OCI-LY3 (cell line): ENCODE measurements around the gene RBMS3.

ENCODE experiments used
- H2AFZ ChIP-seq: fragments of 200-600, 300-600 bp; shearing (Covaris generic); 2 replicates; pipeline ENCODE4 v1.6.0; 2014; ENCODE audit warnings: antibody characterized with exemption, low read depth, low read length
- H3K27ac ChIP-seq: fragments of 200-600, 300-600 bp; sonication (generic); 2 replicates; pipeline ENCODE4 v1.5.1; 2014; ENCODE audit warnings: mild to moderate bottlenecking, low read length, moderate library complexity, mixed read lengths
- H3K27me3 ChIP-seq: fragments of 200-600, 300-600 bp; sonication (generic); 2 replicates; pipeline ENCODE4 v1.6.1; 2014; ENCODE audit warnings: low read depth, low read length, mixed read lengths
- H3K36me3 ChIP-seq: fragments of 200-600, 300-600 bp; sonication (generic); replicated peaks from 2 replicates; pipeline ENCODE3; 2014; ENCODE audit warnings: low read depth, low read length, mixed read lengths
- H3K4me1 ChIP-seq: fragments of 300-600, 200-600 bp; sonication (generic); 2 replicates; pipeline ENCODE4 v1.6.1; 2014; ENCODE audit warnings: low read length, mixed read lengths
- H3K4me2 ChIP-seq: fragments of 200-600, 300-600 bp; sonication (generic); 2 replicates; pipeline ENCODE4 v1.6.1; 2014; ENCODE audit warnings: low read length, mixed read lengths
- H3K4me3 ChIP-seq: fragments of 300-600, 200-600 bp; sonication (generic); 2 replicates; pipeline ENCODE4 v1.5.1; 2014; ENCODE audit warnings: antibody characterized with exemption, mild to moderate bottlenecking, low read length, moderate library complexity
- H3K79me2 ChIP-seq: fragments of 300-600, 200-600 bp; shearing (Covaris generic); 2 replicates; pipeline ENCODE4 v1.6.1; 2014; ENCODE audit warnings: mild to moderate bottlenecking, low read length, mixed read lengths
- H3K9ac ChIP-seq: fragments of 300-600, 200-600 bp; shearing (Covaris generic); 2 replicates; pipeline ENCODE4 v1.6.0; 2014; ENCODE audit warnings: mild to moderate bottlenecking, low read length, moderate library complexity
- H3K9me3 ChIP-seq: fragments of 200-600, 300-600 bp; shearing (Covaris generic); 2 replicates; pipeline ENCODE4 v1.6.1; 2014; ENCODE audit warnings: low read length, mixed read lengths; ENCODE audit not compliant: insufficient read depth
- H4K20me1 ChIP-seq: fragments of 200-600, 300-600 bp; sonication (generic); 2 replicates; pipeline ENCODE4 v1.6.1; 2016; ENCODE audit warnings: low read length, mixed read lengths; ENCODE audit not compliant: insufficient read depth
- EZH2phosphoT487 ChIP-seq: fragments of 200-600 bp; shearing (Covaris generic); IDR thresholded peaks from 2 replicates; pipeline ENCODE4 v1.6.1; 2018; ENCODE audit warnings: antibody characterized with exemption, mixed run types, low read depth
- TF ChIP-seq, protein P1 (sequence below): fragments of 200-600, 300-600 bp; sonication (generic); IDR thresholded peaks from 2 replicates; pipeline ENCODE4 v1.5.1; 2014; ENCODE audit warnings: antibody characterized with exemption, low read length, low read depth

Gene RBMS3

DNA sequence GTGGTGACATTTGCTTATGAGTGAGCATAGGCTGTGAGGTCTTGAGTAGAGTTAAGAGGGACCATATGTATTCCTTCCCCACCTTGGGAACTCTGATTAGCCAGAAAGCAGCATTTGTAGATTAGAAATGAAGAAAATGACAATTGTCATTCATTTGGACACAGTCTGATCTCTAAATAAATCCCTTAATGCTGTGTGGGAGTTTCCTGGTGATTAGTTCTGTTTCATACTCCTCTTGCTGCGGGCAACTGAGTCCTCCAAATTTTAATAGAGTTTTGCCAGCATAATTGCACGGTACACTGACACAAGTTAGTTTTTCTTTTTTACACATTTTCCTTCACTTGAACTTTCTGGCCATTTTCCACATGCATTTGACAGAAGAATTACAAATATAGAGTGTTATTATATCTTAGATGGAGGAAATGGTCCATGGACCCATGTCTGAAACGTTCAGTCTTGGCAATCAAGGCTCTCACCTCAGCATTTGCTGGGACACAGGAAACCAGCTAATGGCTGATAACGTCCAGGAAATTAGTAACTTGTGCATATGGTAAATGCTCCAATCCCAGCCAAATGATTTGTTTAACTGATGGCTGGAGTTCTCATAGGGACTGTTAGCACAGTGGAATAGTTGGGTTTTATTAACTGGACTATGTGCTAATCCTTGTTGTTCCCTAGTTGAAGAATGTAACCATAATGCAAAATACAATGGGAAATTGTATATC is 321.2 kb downstream of the RBMS3 start:
- TF ChIP-seq, protein P1, sequence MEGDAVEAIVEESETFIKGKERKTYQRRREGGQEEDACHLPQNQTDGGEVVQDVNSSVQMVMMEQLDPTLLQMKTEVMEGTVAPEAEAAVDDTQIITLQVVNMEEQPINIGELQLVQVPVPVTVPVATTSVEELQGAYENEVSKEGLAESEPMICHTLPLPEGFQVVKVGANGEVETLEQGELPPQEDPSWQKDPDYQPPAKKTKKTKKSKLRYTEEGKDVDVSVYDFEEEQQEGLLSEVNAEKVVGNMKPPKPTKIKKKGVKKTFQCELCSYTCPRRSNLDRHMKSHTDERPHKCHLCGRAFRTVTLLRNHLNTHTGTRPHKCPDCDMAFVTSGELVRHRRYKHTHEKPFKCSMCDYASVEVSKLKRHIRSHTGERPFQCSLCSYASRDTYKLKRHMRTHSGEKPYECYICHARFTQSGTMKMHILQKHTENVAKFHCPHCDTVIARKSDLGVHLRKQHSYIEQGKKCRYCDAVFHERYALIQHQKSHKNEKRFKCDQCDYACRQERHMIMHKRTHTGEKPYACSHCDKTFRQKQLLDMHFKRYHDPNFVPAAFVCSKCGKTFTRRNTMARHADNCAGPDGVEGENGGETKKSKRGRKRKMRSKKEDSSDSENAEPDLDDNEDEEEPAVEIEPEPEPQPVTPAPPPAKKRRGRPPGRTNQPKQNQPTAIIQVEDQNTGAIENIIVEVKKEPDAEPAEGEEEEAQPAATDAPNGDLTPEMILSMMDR, result no peak
- TF ChIP-seq EZH2phosphoT487, result no peak
- H3K4me2 ChIP-seq, result no peak overlapping the region
- H3K9ac ChIP-seq, result no peak overlapping the region
- H3K36me3 ChIP-seq, result no peaks in the 10 kb centered on the region
- no peak overlapping the region for H3K4me3 ChIP-seq
- H3K27me3 ChIP-seq, result no peaks in the 10 kb centered on the region
- no peaks in the 10 kb centered on the region for H3K9me3 ChIP-seq
- no peak overlapping the region for H3K27ac ChIP-seq
- no peak overlapping the region for H2AFZ ChIP-seq
- H3K4me1 ChIP-seq, result peaks cover 4% of the 10 kb centered on the region; the same call in 1 of the 2 replicates
- no peaks in the 10 kb centered on the region for H3K79me2 ChIP-seq
- H4K20me1 ChIP-seq, result no peaks in the 10 kb centered on the region

DNA sequence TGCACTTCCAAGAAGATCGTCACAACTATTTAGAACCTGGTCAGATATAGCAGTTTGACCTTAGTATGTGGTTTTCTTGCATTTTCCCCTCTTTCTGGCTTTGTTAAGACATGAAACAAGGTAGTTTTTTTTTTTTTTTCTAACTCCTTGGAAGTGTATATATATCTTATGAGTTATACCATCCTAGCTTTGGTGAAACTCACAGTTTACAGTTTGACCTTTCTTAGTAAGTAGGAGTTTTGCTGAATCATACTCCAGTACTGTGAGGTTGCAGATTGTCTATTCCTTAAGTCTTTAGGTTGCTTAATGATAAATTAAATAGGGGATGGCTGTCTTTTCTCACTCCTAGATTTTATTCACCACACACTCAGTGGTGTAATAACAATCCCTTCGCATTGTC is 325.0 kb downstream of the RBMS3 start:
- no peak overlapping the region for H3K4me2 ChIP-seq
- H3K36me3 ChIP-seq, result no peaks in the 10 kb centered on the region
- H3K9me3 ChIP-seq, result no peaks in the 10 kb centered on the region
- no peak overlapping the region for H3K4me3 ChIP-seq
- H3K4me1 ChIP-seq, result no peaks in the 10 kb centered on the region
- H3K9ac ChIP-seq, result no peak overlapping the region
- no peak overlapping the region for H3K27ac ChIP-seq
- no peaks in the 10 kb centered on the region for H3K79me2 ChIP-seq
- no peak for TF ChIP-seq EZH2phosphoT487
- TF ChIP-seq, protein P1, result no peak
- H3K27me3 ChIP-seq, result no peaks in the 10 kb centered on the region
- no peaks in the 10 kb centered on the region for H4K20me1 ChIP-seq
- no peak overlapping the region for H2AFZ ChIP-seq

DNA sequence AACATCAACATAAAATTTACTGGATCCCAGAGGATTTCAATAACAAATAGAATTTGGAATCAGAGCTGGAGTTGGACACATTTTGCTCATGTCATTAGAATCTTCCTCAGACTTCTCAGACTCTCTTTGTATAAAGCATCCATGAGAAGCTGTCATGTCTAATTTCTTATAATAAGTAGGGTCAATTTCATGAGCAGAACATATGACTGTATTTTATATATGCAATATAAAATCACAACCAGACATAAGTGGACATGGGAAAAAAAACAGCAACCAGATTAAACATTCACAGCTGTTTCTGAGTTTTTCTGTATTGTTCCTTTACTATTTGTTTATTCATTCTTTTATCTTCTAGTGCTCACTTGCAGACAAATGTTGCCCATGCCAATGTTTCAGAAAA is 325.5 kb downstream of the RBMS3 start:
- Histone ChIP-seq H3K9ac (no peak overlapping the region), H3K9me3 (no peaks in the 10 kb centered on the region), H3K4me1 (no peaks in the 10 kb centered on the region), H4K20me1 (no peaks in the 10 kb centered on the region), H3K4me3 (no peak overlapping the region), H3K79me2 (no peaks in the 10 kb centered on the region), H3K4me2 (no peak overlapping the region), H3K36me3 (no peaks in the 10 kb centered on the region), H2AFZ (no peak overlapping the region), H3K27ac (no peak overlapping the region), H3K27me3 (no peaks in the 10 kb centered on the region)
- TF ChIP-seq, protein P1, result no peak
- no peak for TF ChIP-seq EZH2phosphoT487

DNA sequence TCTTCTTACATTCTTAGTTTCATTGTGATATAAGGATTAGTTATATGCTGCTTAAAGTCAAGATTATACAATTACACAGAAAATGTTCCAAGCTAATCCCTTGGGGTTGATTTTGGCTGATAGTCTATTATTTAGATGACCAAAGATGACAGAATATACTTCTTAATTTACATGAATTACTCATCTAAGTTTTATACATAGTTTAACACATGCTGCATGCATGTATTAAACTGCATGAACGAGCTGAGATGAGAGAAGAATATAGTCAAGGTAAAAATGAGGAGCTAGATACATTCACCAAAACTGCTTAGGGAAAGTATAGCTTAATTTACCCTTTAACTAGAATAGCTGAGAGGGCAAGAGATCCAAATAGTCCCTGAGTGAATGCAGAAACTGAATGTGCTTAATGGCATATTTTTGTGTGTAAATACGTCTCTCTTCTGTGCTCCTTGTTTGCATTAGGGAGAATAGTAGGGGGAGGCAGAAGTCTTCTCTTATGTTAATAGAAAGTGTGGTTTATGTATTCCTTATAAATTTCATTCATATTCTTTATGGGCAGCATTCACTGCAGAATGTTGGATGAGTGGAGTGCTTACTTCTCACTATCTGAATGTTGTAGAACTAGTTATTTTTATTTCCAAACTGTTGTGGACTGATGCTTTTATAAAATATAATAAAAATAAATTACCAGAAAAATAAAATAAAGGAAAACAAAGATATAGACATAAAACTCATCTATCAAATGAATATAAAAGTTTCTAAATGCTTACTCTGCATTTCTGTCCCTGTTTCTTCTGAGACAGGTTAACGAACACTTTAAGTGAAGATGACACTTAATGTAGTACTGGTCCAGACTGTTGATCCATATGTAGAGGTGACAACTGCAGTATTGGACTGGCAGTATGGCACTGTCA is 327.8 kb downstream of the RBMS3 start:
- Histone ChIP-seq H3K27ac (no peak overlapping the region), H3K4me3 (no peak overlapping the region), H4K20me1 (no peaks in the 10 kb centered on the region), H3K9ac (no peak overlapping the region), H3K36me3 (no peaks in the 10 kb centered on the region), H3K4me1 (no peaks in the 10 kb centered on the region), H3K79me2 (no peaks in the 10 kb centered on the region), H2AFZ (no peak overlapping the region), H3K9me3 (no peaks in the 10 kb centered on the region), H3K27me3 (no peaks in the 10 kb centered on the region), H3K4me2 (no peak overlapping the region)
- no peak for TF ChIP-seq EZH2phosphoT487
- TF ChIP-seq, protein P1, result no peak
